ENCODE measurements around the gene MTREX.

DNA sequence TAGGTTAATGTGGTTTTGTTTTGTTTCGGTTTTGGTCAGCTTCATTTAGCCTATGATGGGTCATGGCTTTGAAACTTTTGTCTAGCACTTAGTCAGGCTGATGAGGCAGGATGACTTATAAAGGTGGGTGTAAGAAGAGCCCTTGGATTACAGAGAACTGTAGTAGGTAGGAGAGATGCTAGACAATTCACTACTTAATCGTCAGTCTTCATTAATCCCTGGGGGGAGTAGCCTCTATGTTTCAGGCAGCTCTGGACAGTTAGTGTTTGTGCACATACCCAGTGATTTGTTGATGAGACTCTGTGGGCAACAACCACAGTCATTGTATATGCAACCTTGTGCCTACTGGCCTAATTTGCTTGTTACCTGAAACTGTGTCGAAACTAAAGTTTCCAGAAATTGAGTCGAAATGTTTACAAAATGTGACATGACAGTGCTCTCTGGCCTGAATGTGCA is 113.3 kb downstream of the MTREX start:
- TF ChIP-seq, protein P1, sequence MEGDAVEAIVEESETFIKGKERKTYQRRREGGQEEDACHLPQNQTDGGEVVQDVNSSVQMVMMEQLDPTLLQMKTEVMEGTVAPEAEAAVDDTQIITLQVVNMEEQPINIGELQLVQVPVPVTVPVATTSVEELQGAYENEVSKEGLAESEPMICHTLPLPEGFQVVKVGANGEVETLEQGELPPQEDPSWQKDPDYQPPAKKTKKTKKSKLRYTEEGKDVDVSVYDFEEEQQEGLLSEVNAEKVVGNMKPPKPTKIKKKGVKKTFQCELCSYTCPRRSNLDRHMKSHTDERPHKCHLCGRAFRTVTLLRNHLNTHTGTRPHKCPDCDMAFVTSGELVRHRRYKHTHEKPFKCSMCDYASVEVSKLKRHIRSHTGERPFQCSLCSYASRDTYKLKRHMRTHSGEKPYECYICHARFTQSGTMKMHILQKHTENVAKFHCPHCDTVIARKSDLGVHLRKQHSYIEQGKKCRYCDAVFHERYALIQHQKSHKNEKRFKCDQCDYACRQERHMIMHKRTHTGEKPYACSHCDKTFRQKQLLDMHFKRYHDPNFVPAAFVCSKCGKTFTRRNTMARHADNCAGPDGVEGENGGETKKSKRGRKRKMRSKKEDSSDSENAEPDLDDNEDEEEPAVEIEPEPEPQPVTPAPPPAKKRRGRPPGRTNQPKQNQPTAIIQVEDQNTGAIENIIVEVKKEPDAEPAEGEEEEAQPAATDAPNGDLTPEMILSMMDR (IDR thresholded peaks at IDR 0.05), result no peak
- no peak for TF ChIP-seq POLR2A (IDR thresholded peaks at IDR 0.05)

All from adrenal gland (tissue), 5 donors.